Skeletal muscle tissue (tissue), 5 donors: Measurements from ENCODE around the gene WDR33. TPM values are rescaled to one million over a fixed set of nuclear protein-coding genes. Genes with fewer than 3 reads are reported as not detected.

Experiments used
- H3K27ac ChIP-seq: one replicate; pipeline ENCODE4 v1.7.0; 2013; ENCODE audit warnings: mild to moderate bottlenecking, low read depth, low read length, inconsistent platforms
- H3K27me3 ChIP-seq, 3 donors: one replicate each; pipeline ENCODE4 v1.7.0; 2013; ENCODE audit warnings: low read length in 3 of 3; ENCODE audit not compliant: control insufficient read depth in 3 of 3, insufficient read depth in 3 of 3
- H3K36me3 ChIP-seq, 3 donors: one replicate each; pipeline ENCODE4 v1.7.0; 2013; ENCODE audit warnings: low read length in 3 of 3; ENCODE audit not compliant: control insufficient read depth in 3 of 3, insufficient read depth in 3 of 3
- H3K4me1 ChIP-seq, 3 donors: one replicate each; pipeline ENCODE4 v1.7.0; 2013; ENCODE audit warnings: low read length in 3 of 3, mild to moderate bottlenecking in 3 of 3; ENCODE audit not compliant: control insufficient read depth in 3 of 3, insufficient read depth in 3 of 3
- H3K4me3 ChIP-seq, 3 donors: one replicate each; pipeline ENCODE4 v1.7.0; 2013; ENCODE audit warnings: low read length in 3 of 3
- H3K9ac ChIP-seq, 3 donors: one replicate each; pipeline ENCODE4 v1.7.0; 2013; ENCODE audit warnings: low read length in 3 of 3, mild to moderate bottlenecking in 3 of 3, moderate library complexity in 2 of 3, low read depth in 1 of 3
- H3K9me3 ChIP-seq, 3 donors: one replicate each; pipeline ENCODE4 v1.7.0; 2013; ENCODE audit warnings: low read length in 3 of 3; ENCODE audit not compliant: control insufficient read depth in 3 of 3
- small RNA-seq: library from RNA; depleted of rRNA; stranded (forward); fragments of <200 nt; gene quantifications from one replicate; pipeline ENCODE3, GENCODE V24; 2014
- total RNA-seq: library from RNA; depleted of rRNA; stranded (reverse); fragments of >200 nt; gene quantifications from one replicate; pipeline ENCODE4 v1.2.3, GENCODE V29; 2014
- donor health status: Osteomylitis.

Gene WDR33
- total RNA-seq, 1 donor from 2014 or later, result 41.2 TPM

GRCh38 chr2:127654838-127655175 is 156.2 kb downstream of the WDR33 start:
- Histone ChIP-seq H3K4me1 (peaks cover 28 to 77% (median 36%) of the 10 kb centered on the region in 3 donors), H3K9me3 (no peaks in the 10 kb centered on the region), H3K4me3 (no peak overlapping the region), H3K27ac (no peak overlapping the region), H3K9ac (no peak overlapping the region), H3K27me3 (no peaks in the 10 kb centered on the region), H3K36me3 (peaks cover 0 to 9% (median 3%) of the 10 kb centered on the region in 3 donors)

- Histone ChIP-seq H3K27me3 (no peaks in the 10 kb centered on the region), H3K9ac (no peak overlapping the region), H3K9me3 (no peaks in the 10 kb centered on the region), H3K36me3 (peaks cover 0 to 9% (median 3%) of the 10 kb centered on the region in 3 donors), H3K4me1 (peaks cover 27 to 80% (median 38%) of the 10 kb centered on the region in 3 donors), H3K4me3 (no peak overlapping the region), H3K27ac (no peak overlapping the region)
Measured at GRCh38 chr2:127654084-127654837, 156.7 kb downstream of the WDR33 start.

- Histone ChIP-seq H3K4me1 (peaks cover 23 to 76% (median 35%) of the 10 kb centered on the region in 3 donors), H3K9ac (no peak overlapping the region), H3K27ac (no peak overlapping the region), H3K36me3 (peaks cover 0 to 9% (median 3%) of the 10 kb centered on the region in 3 donors), H3K4me3 (no peak overlapping the region), H3K27me3 (no peaks in the 10 kb centered on the region), H3K9me3 (no peaks in the 10 kb centered on the region)
Measured at GRCh38 chr2:127653421-127654083, 157.4 kb downstream of the WDR33 start.

- peaks cover 0 to 9% (median 3%) of the 10 kb centered on the region in 3 donors for H3K36me3 ChIP-seq
- peak overlapping the region; percentile 20 for H3K27ac ChIP-seq
- H3K27me3 ChIP-seq, result no peaks in the 10 kb centered on the region
- peaks cover 24 to 77% (median 34%) of the 10 kb centered on the region in 3 donors for H3K4me1 ChIP-seq
- no peaks in the 10 kb centered on the region for H3K9me3 ChIP-seq
- H3K9ac ChIP-seq, result peak overlapping the region in 1 of 3 donors; percentile 8
- H3K4me3 ChIP-seq, result no peak overlapping the region
Measured at GRCh38 chr2:127652786-127653357, 158.1 kb downstream of the WDR33 start.

- Histone ChIP-seq H3K27me3 (no peaks in the 10 kb centered on the region), H3K4me1 (peaks cover 31 to 77% (median 41%) of the 10 kb centered on the region in 3 donors), H3K36me3 (peaks cover 0 to 9% (median 3%) of the 10 kb centered on the region in 3 donors), H3K9me3 (no peaks in the 10 kb centered on the region), H3K9ac (peak overlapping the region in 1 of 3 donors; percentile 33), H3K27ac (no peak overlapping the region), H3K4me3 (no peak overlapping the region)
Measured at GRCh38 chr2:127651971-127652550, 158.9 kb downstream of the WDR33 start.

GRCh38 chr2:127651381-127651809 is 159.6 kb downstream of the WDR33 start:
- Histone ChIP-seq H3K9me3 (no peaks in the 10 kb centered on the region), H3K4me3 (no peak overlapping the region), H3K4me1 (peaks cover 36 to 78% (median 43%) of the 10 kb centered on the region in 3 donors), H3K27me3 (no peaks in the 10 kb centered on the region), H3K36me3 (peaks cover 0 to 9% (median 3%) of the 10 kb centered on the region in 3 donors), H3K27ac (no peak overlapping the region), H3K9ac (peak overlapping the region in 1 of 3 donors; percentile 33)

Small RNA genes within 50 kb of the gene (small RNA-seq; reads per million reads assigned to genes)
- gene RF00017 (not detected), gene RF00019 (not detected), gene RNU6-395P (not detected), gene RNY4P7 (0.60 reads per million, percentile 67 among the genes with 10 or more reads in this experiment)

Other genes starting within 250 kb of the WDR33 start
- 1.0 TPM for gene GPR17, start 165.0 kb downstream of the WDR33 start, total RNA-seq
- 5.7 TPM for gene LIMS2, start 135.6 kb downstream of the WDR33 start, total RNA-seq
- gene SFT2D3, start 109.7 kb downstream of the WDR33 start, total RNA-seq, result 7.8 TPM
- gene POLR2D, start 47.0 kb upstream of the WDR33 start, total RNA-seq, result 32.9 TPM
- 9.9 TPM for gene AMMECR1L, start 74.8 kb upstream of the WDR33 start, total RNA-seq
- gene SAP130, start 216.9 kb upstream of the WDR33 start, total RNA-seq, result 3.1 TPM